DND-41 (cell line): ENCODE results near the gene CCBE1.

Experiments used
- ATAC-seq: fragments of 200-7000 bp; cut with Tn5 transposase; 3 replicates; pipeline ENCODE4 v1.9.1; 2021; ENCODE audit warnings: low read depth; ENCODE audit not compliant: insufficient read depth
- DNase-seq: peaks from one replicate; pipeline ENCODE4 v3.0.0-alpha.2; 2020
- H2AFZ ChIP-seq: 2 replicates; pipeline ENCODE4 v1.6.0; 2012; ENCODE audit warnings: low read depth, low read length
- H3K27ac ChIP-seq: 2 replicates; pipeline ENCODE4 v1.5.1; 2012; ENCODE audit warnings: low read length, inconsistent platforms
- H3K27me3 ChIP-seq: fragments of 200-600 bp; sonication (generic); 2 replicates; pipeline ENCODE4 v1.6.0; 2012; ENCODE audit warnings: low read length, mild to moderate bottlenecking, inconsistent platforms; ENCODE audit not compliant: insufficient read depth, poor library complexity
- H3K36me3 ChIP-seq: 2 replicates; pipeline ENCODE4 v1.5.1; 2012; ENCODE audit warnings: low read length, inconsistent platforms; ENCODE audit not compliant: insufficient read depth
- H3K4me1 ChIP-seq: 2 replicates; pipeline ENCODE4 v1.5.1; 2012; ENCODE audit warnings: mild to moderate bottlenecking, low read length; ENCODE audit not compliant: insufficient read depth
- H3K4me2 ChIP-seq: 2 replicates; pipeline ENCODE4 v1.6.0; 2012; ENCODE audit warnings: mild to moderate bottlenecking, moderate library complexity, low read length, inconsistent platforms; ENCODE audit not compliant: insufficient read depth
- H3K4me3 ChIP-seq, 2 experiments: fragments of 200-600 bp in 1 of 2; shearing (Covaris generic) in 1 of 2; 2 replicates each; pipeline ENCODE4 v1.5.1; 2012 to 2016; ENCODE audit warnings: inconsistent platforms in 2 of 2, low read length in 2 of 2, mild to moderate bottlenecking in 2 of 2, low read depth in 1 of 2, moderate library complexity in 1 of 2
- H3K79me2 ChIP-seq: 2 replicates; pipeline ENCODE4 v1.6.0; 2012; ENCODE audit warnings: low read length, inconsistent platforms; ENCODE audit not compliant: insufficient read depth
- H3K9ac ChIP-seq: 2 replicates; pipeline ENCODE4 v1.6.0; 2012; ENCODE audit warnings: low read depth, mild to moderate bottlenecking, inconsistent platforms, low read length, moderate library complexity
- H3K9me3 ChIP-seq: 2 replicates; pipeline ENCODE4 v1.5.1; 2012; ENCODE audit warnings: low read length, moderate library complexity, mild to moderate bottlenecking, inconsistent platforms; ENCODE audit not compliant: insufficient read depth, severe bottlenecking
- H4K20me1 ChIP-seq: 2 replicates; pipeline ENCODE4 v1.6.0; 2012; ENCODE audit warnings: low read length; ENCODE audit not compliant: insufficient read depth
- CTCF ChIP-seq: IDR thresholded peaks from 2 replicates; pipeline ENCODE4 v1.5.1; 2012; ENCODE audit warnings: borderline replicate concordance, low read length, moderate library complexity, mild to moderate bottlenecking; ENCODE audit not compliant: poor library complexity, severe bottlenecking; ENCODE audit errors: extremely low read depth
- EZH2 ChIP-seq: IDR thresholded peaks from 3 replicates; pipeline ENCODE4 v1.6.1; 2012; ENCODE audit warnings: borderline replicate concordance, low read depth, mild to moderate bottlenecking, moderate library complexity, low read length, inconsistent platforms; ENCODE audit not compliant: severe bottlenecking

The CCBE1 gene

GRCh38 chr18:59393381-59393780 is 303.8 kb downstream of the CCBE1 start:
- H3K9ac ChIP-seq = no peak overlapping the region
- no peaks in the 10 kb centered on the region for H3K27me3 ChIP-seq
- no peaks in the 10 kb centered on the region for H3K79me2 ChIP-seq
- no peaks in the 10 kb centered on the region for H3K36me3 ChIP-seq
- H3K9me3 ChIP-seq = no peaks in the 10 kb centered on the region
- H3K4me1 ChIP-seq = no peaks in the 10 kb centered on the region
- no peak overlapping the region for H3K4me3 ChIP-seq
- no peaks in the 10 kb centered on the region for H4K20me1 ChIP-seq
- ATAC-seq = no peak
- H3K27ac ChIP-seq = no peak overlapping the region
- H3K4me2 ChIP-seq = no peak overlapping the region
- DNase-seq = no peak
- TF ChIP-seq EZH2 (no peak), CTCF (no peak)
- no peak overlapping the region for H2AFZ ChIP-seq

DNA sequence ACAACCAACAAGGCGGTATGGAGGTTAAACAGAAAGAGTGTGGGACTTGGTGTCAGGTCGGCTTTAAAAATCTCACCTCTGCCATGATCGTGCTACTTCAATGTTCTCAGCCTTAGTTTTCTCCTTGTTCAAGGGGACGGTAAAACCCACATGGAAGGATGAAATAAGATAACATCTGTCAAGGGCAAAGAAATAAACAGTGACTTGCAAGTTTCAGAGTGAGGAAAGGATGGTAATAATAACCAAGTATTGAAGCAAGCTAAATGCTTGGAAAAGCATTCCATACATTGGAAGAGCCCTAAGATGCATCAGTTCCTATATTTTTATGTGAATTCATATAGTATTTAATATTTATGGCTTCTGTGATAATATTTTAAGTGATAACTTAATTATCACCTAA is 308.4 kb downstream of the CCBE1 start:
- DNase-seq (no peak), ATAC-seq (no peak)
- Histone ChIP-seq H4K20me1 (no peaks in the 10 kb centered on the region), H3K27me3 (no peaks in the 10 kb centered on the region), H3K36me3 (no peaks in the 10 kb centered on the region), H3K27ac (no peak overlapping the region), H3K4me2 (no peak overlapping the region), H3K79me2 (no peaks in the 10 kb centered on the region), H3K9me3 (no peaks in the 10 kb centered on the region), H2AFZ (no peak overlapping the region), H3K4me3 (no peak overlapping the region), H3K9ac (no peak overlapping the region), H3K4me1 (no peaks in the 10 kb centered on the region)
- no peak for TF ChIP-seq CTCF
- no peak for TF ChIP-seq EZH2

GRCh38 chr18:59387687-59388565 is 309.3 kb downstream of the CCBE1 start:
- no peak for ATAC-seq
- H4K20me1 ChIP-seq = no peaks in the 10 kb centered on the region
- no peaks in the 10 kb centered on the region for H3K36me3 ChIP-seq
- no peak for DNase-seq
- H3K4me3 ChIP-seq = no peak overlapping the region
- H3K27me3 ChIP-seq = no peaks in the 10 kb centered on the region
- H3K9ac ChIP-seq = no peak overlapping the region
- H3K4me1 ChIP-seq = no peaks in the 10 kb centered on the region
- H3K9me3 ChIP-seq = no peaks in the 10 kb centered on the region
- TF ChIP-seq CTCF (no peak), EZH2 (no peak)
- H2AFZ ChIP-seq = no peak overlapping the region
- H3K4me2 ChIP-seq = no peak overlapping the region
- no peak overlapping the region for H3K27ac ChIP-seq
- H3K79me2 ChIP-seq = no peaks in the 10 kb centered on the region
